Liver (tissue), 3 donors: ENCODE measurements around the gene DDR1.

Source experiments
- ATF3 ChIP-seq: IDR thresholded peaks from 2 replicates; pipeline ENCODE4 v1.6.1; 2016; ENCODE audit warnings: antibody characterized with exemption
- CTCF ChIP-seq: fragments of 150-350 bp; IDR thresholded peaks from 2 replicates; pipeline ENCODE4 v1.5.1; 2017; ENCODE audit warnings: improper control_type of control experiment, low read depth, low read length; ENCODE audit not compliant: missing input control
- JUND ChIP-seq, 2 donors: IDR thresholded peaks; 2 replicates each; pipeline ENCODE4 v1.6.1; 2016; ENCODE audit warnings: antibody characterized with exemption in 2 of 2
- MAX ChIP-seq: IDR thresholded peaks from 2 replicates; pipeline ENCODE4 v1.6.1; 2016; ENCODE audit warnings: antibody characterized with exemption
- RAD21 ChIP-seq, 2 donors: IDR thresholded peaks; 2 replicates each; pipeline ENCODE4 v1.6.1; 2016; ENCODE audit warnings: antibody characterized with exemption in 2 of 2, mild to moderate bottlenecking in 2 of 2
- donor health status: healthy.
- donor health status: healthy.

- TF ChIP-seq RAD21 (IDR thresholded peaks at IDR 0.05) (no peak), CTCF (no peak), ATF3 (no peak), JUND (IDR thresholded peaks at IDR 0.05) (no peak), MAX (no peak)
These were observed 8.8 kb downstream of the DDR1 start for GRCh38 chr6:30893001-30893591.
